A375 (cell line): ENCODE data around the gene ORMDL1. TPM values are rescaled to one million over a fixed set of nuclear protein-coding genes. Genes with fewer than 3 reads are reported as not detected.

Source experiments
- total RNA-seq: library from RNA; depleted of rRNA; stranded (reverse); fragments of >200 nt; shearing (Covaris generic); gene quantifications from 2 replicates; pipeline ENCODE4 v1.2.3, GENCODE V29; 2014; rRNA removed

The ORMDL1 gene
- total RNA-seq, result 35.8 and 36.4 TPM in 2 replicates

DNA sequence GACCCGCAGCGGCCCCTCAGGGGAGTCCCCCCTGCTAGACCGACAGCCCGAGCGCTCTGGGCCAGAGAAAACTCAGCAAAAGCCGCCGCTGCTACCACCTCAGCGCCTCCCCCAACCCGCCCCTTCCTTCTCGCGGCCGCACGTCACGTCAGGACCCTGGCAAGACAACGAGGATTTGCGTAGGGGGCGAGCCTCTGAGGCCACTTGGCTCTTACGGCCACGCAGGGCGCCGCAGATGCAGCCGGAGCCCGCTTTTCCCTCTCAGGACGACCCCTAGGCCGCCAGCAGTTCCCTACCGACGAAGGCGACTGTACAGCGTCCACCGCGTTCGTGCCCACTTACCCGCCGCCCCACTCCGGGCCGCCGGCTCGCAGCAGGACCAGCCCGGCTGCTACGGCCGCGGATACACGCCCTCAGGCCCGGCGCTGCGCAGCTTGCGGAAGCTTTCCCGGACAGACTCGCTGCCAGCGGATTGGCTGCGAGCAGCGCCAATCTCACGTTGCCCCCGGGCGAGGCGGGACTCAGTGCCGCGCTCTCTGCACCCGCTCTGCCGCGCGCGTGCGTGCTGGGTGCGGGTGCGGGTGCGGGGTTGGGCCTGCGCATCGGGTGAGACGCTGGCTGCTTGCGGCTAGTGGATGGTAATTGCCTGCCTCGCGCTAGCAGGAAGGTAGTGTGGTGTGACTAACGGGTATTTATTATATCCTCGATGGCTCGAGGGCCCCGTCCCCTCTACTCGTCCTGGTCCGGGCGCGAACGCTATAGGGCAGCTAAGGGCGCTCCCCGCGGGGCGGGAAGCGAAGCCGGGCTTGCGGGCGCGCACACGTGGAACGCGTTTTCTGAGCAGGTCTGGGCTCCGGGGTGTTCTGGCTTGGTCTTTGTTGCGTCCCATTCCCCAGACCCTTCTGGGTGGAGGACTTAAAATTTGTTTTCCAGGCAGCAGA, at the start of gene ORMDL1, which contains the start of gene PMS1:
ORMDL1 (minus strand) TSS at position 413 of the 941 bp plus-strand sequence. CDS start 1,744 bp downstream, outside the sequence.
PMS1 (plus strand) TSS at position 524 of the 941 bp plus-strand sequence. CDS start 7,360 bp downstream, outside the sequence.

DNA sequence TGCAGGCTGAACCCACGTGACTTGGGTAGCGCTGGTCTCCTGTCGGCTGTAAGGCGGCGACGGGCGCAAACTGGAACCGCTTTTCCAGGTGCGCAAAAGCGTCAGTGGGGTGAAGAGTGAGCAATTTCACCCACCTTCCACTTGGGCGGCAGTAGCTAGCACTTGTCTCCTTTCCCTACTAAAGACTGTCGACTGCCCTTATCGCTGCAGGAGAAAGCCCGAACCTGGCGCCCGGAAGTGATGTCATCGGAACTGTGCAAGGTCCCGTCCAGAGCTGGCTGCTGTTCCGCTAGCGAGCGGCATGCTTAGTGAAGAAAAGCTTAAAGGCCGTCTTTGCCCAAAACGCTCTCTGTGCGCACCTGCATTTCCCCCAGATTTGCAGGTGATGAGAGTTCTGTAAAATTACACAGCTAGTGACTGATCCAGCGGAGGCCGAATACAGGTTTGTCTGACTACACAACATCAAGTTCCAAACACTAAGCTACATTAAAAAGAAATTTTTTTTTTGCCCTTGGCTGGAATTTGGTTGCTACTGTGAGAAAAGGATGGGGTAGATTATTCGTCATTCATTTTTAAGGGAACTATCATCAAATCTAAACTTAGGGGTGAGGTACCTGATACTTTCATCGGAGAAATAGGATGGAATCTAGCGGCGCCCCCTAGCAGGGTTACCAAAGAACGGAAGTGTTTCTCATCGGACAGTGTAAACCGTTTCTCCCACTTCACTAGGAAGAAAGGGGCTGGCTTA, 21.4 kb downstream of the ORMDL1 start, which contains the start of gene OSGEPL1:
OSGEPL1 (minus strand) TSS at position 242 of the 748 bp plus-strand sequence. CDS start 1,152 bp downstream, outside the sequence.

Other genes starting within 250 kb of the ORMDL1 start
- 0.42 TPM in 1 of 2 replicates, not detected in the other for gene SLC40A1, start 203.6 kb downstream of the ORMDL1 start, total RNA-seq
- gene ASNSD1, start 122.9 kb downstream of the ORMDL1 start, total RNA-seq, result 34.4 and 37.7 TPM in 2 replicates
- 1.1 and 3.6 TPM in 2 replicates for gene ANKAR, start 109.7 kb downstream of the ORMDL1 start, total RNA-seq
- gene OSGEPL1, start 21.5 kb downstream of the ORMDL1 start, total RNA-seq, result 9.1 and 11.1 TPM in 2 replicates
- 9.5 and 15.5 TPM in 2 replicates for gene PMS1, start 111 bp upstream of the ORMDL1 start, total RNA-seq